Choroid plexus epithelial cell (primary cell): ENCODE measurements around the gene VEGFC.

Source experiments
- DNase-seq: peaks from one replicate; pipeline ENCODE4 v3.0.0-alpha.2; 2010; ENCODE audit warnings: low read depth
- H3K4me3 ChIP-seq: 2 replicates; pipeline ENCODE4 v1.5.1; 2011; ENCODE audit warnings: low read depth, mild to moderate bottlenecking, control low read depth, low read length, moderate library complexity
- CTCF ChIP-seq: conservative IDR thresholded peaks from 2 replicates; pipeline ENCODE4 v1.5.1; 2011; ENCODE audit warnings: low read depth, mild to moderate bottlenecking, control low read depth, inconsistent platforms, low read length, moderate library complexity

Gene VEGFC

GRCh38 chr4:176792326-176793059 is at the start of gene VEGFC:
Gene VEGFC, minus strand, starts transcription at chr4:176792922. Its CDS starts 611 bp downstream, at chr4:176792311.
- H3K4me3 ChIP-seq = peak within 1 kb of the TSS; percentile 71
- TF ChIP-seq CTCF = no peak
- DNase-seq = peak; percentile 69

- DNase-seq = peak; percentile 62
- no peak overlapping the region for H3K4me3 ChIP-seq
- TF ChIP-seq CTCF = no peak
These were observed 49.0 kb upstream of the VEGFC start for GRCh38 chr4:176841711-176842112.

- TF ChIP-seq CTCF = no peak
- peak; percentile 71 for DNase-seq
- no peak overlapping the region for H3K4me3 ChIP-seq
These were observed 47.4 kb upstream of the VEGFC start for GRCh38 chr4:176840166-176840565.

GRCh38 chr4:176839656-176840055 is 46.9 kb upstream of the VEGFC start:
- DNase-seq = no peak
- TF ChIP-seq CTCF = no peak
- no peak overlapping the region for H3K4me3 ChIP-seq

GRCh38 chr4:176838601-176839433 is 46.1 kb upstream of the VEGFC start:
- peak; percentile 40 for DNase-seq
- no peak overlapping the region for H3K4me3 ChIP-seq
- no peak for TF ChIP-seq CTCF

GRCh38 chr4:176837169-176837895 is 44.6 kb upstream of the VEGFC start:
- no peak overlapping the region for H3K4me3 ChIP-seq
- TF ChIP-seq CTCF = no peak
- no peak for DNase-seq
